Measurements from ENCODE around the gene JADE2. TPM values are rescaled to one million over a fixed set of nuclear protein-coding genes. Genes with fewer than 3 reads are reported as not detected.
A peak's percentile ranks its signal among the peaks of the same experiment; 100 is the strongest.

JADE2 gene
- total RNA-seq, 2 experiments from 2014 or later: 32.3 to 67.0 TPM

DNA sequence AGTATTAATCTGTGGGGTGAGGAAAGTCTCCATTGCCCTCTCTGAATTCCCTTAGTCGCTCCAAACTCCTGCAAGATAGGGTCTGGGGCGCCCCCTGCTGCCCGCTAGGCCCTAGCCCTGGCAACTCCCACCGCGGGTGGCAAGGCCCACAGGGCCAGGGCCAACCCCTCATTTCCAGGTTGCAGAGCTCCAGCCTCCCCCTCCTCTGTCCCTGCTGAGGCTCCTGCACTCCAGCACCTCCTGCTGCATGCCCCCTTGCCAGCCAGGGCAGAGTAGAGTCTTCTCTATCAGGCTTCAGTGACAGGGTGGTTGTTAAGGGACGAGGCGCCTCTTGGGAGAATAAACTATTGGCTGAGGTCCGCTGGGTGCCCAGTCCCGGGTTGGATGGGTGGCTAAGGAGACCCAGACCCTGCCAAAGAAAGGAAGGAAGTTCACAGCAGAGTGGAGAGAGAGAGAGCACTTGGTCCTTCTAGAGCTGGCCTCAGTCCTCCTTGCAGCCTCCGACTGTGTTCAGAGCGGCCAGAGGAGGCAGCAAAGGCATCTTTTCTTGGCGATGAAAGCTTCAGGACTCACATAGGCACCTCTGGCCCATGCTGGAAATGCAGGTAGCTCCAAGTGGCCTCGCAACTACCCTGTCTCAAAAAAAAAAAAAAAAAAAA lies 61.5 kb downstream of the JADE2 start:
- H3K4me3 ChIP-seq (ENCODE audit: low read depth, low read length, poor library complexity, severe bottlenecking): no peak overlapping the region
- CTCF ChIA-PET (ENCODE audit: unreplicated experiment): interaction anchor here (0.6 to 2.8 kb wide), 6 partner anchors 9 to 284 kb away, joined by 3 to 18 read pairs (median 4); partner anchors contain the start of genes CAMLG and CDKN2AIPNL
- intact Hi-C loops (cut with micrococcal nuclease; ENCODE audit: unreplicated experiment): loop anchor here (1.0 to 5.0 kb wide), 7 partner anchors 60 to 405 kb away; partner anchors contain the start of genes CAMLG, CDKN2AIPNL, PCBD2 and UBE2B

DNA sequence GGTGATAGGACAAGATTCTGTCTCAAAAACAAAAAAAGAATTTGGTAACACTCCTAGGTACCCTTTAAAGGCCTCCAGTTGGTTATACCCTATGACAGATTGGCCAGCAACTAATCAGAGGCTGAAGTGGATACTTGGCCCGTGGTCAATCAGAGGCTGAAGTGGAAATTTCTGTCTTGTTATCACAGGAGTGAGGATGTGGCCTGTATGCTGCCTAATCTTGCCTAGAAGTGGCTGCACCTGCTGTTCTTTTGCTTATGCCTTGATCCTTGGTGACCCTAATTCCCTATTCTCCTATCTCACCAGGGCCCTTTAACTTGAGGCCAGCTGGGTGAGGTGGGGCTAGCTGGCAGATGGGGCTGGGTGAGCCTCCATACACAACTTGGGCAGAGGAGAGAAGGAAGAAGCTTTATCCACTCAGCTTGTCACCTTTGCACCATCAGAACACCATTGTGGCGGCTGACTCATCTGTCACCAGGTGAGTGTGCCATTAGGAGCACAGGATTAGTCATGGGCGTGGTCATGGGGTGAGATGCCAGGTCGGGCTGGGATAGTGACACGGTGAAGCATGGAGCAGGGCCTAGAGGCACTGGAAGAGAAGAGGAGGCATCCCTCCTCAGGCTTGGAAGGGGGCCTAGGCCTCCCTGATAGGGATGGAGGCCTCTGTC lies 65.7 kb downstream of the JADE2 start:
- Histone ChIP-seq H3K9me3 (ENCODE audit: low read length) (no peaks in the 10 kb centered on the region), H3K36me3 (ENCODE audit: insufficient read depth, low read length) (no peaks in the 10 kb centered on the region), H3K9me2 (ENCODE audit: insufficient read depth, low read length) (no peaks in the 10 kb centered on the region), H3K27ac (ENCODE audit: low read depth, low read length, poor library complexity, severe bottlenecking) (no peak overlapping the region), H3K79me2 (ENCODE audit: insufficient read depth, low read depth, low read length) (no peaks in the 10 kb centered on the region), H3K4me2 (ENCODE audit: low read length) (no peak overlapping the region), H4K20me1 (ENCODE audit: insufficient read depth, low read length) (no peaks in the 10 kb centered on the region), H3K4me1 (ENCODE audit: insufficient read depth, low read length, poor library complexity, severe bottlenecking) (peaks cover 26% of the 10 kb centered on the region), H2AFZ (ENCODE audit: low read length) (peak overlapping the region; percentile 71; the same call in 1 of the 2 replicates), H3K4me3 (ENCODE audit: low read depth, low read length, poor library complexity, severe bottlenecking) (no peak overlapping the region)
- POLR2A ChIA-PET: interaction anchor here (0.6 to 1.1 kb wide), 3 partner anchors 33 to 72 kb away, joined by 4 to 6 read pairs (median 6); no protein-coding TSS in a partner anchor
- CTCF ChIA-PET (ENCODE audit: unreplicated experiment): no interaction called here
- BruUV-seq (replicated peaks): no TSS peak
- no peak for DNase-seq (ENCODE audit: low spot score)
- intact Hi-C loops (cut with micrococcal nuclease; ENCODE audit: unreplicated experiment): no loop called here
- TF ChIP-seq EZH2phosphoT487 (IDR thresholded peaks at IDR 0.05; ENCODE audit: borderline replicate concordance, low read depth, low read length): no peak
- TF ChIP-seq, protein P1, sequence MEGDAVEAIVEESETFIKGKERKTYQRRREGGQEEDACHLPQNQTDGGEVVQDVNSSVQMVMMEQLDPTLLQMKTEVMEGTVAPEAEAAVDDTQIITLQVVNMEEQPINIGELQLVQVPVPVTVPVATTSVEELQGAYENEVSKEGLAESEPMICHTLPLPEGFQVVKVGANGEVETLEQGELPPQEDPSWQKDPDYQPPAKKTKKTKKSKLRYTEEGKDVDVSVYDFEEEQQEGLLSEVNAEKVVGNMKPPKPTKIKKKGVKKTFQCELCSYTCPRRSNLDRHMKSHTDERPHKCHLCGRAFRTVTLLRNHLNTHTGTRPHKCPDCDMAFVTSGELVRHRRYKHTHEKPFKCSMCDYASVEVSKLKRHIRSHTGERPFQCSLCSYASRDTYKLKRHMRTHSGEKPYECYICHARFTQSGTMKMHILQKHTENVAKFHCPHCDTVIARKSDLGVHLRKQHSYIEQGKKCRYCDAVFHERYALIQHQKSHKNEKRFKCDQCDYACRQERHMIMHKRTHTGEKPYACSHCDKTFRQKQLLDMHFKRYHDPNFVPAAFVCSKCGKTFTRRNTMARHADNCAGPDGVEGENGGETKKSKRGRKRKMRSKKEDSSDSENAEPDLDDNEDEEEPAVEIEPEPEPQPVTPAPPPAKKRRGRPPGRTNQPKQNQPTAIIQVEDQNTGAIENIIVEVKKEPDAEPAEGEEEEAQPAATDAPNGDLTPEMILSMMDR (conservative IDR thresholded peaks at IDR 0.05; ENCODE audit: low read length): no peak

More for the DNA sequence above, 61.5 kb downstream of the JADE2 start:
- BruUV-seq (replicated peaks): no TSS peak
- Histone ChIP-seq H2AFZ (ENCODE audit: low read length) (peak overlapping the region; percentile 96), H3K4me2 (ENCODE audit: low read length) (peak overlapping the region; percentile 40; the same call in 1 of the 2 replicates), H3K9me3 (ENCODE audit: low read length) (no peaks in the 10 kb centered on the region), H3K36me3 (ENCODE audit: insufficient read depth, low read length) (no peaks in the 10 kb centered on the region), H3K27ac (ENCODE audit: low read depth, low read length, poor library complexity, severe bottlenecking) (no peak overlapping the region), H3K79me2 (ENCODE audit: insufficient read depth, low read depth, low read length) (no peaks in the 10 kb centered on the region), H3K4me1 (ENCODE audit: insufficient read depth, low read length, poor library complexity, severe bottlenecking) (peaks cover 6% of the 10 kb centered on the region), H3K9me2 (ENCODE audit: insufficient read depth, low read length) (no peaks in the 10 kb centered on the region), H4K20me1 (ENCODE audit: insufficient read depth, low read length) (no peaks in the 10 kb centered on the region)
- DNase-seq (ENCODE audit: low spot score): peak; percentile 87
- no peak for TF ChIP-seq EZH2phosphoT487 (IDR thresholded peaks at IDR 0.05; ENCODE audit: borderline replicate concordance, low read depth, low read length)
- TF ChIP-seq, protein P1 (conservative IDR thresholded peaks at IDR 0.05; ENCODE audit: low read length): peak; percentile 99
- POLR2A ChIA-PET: interaction anchor here (0.6 to 1.3 kb wide), 7 partner anchors 19 to 505 kb away, joined by 3 to 4 read pairs (median 3); partner anchors contain the start of gene UBE2B

All from OCI-LY7 (cell line).